DOHH2 (cell line): Measurements from ENCODE around the gene NFE2L1.

Experiments used
- H3F3A ChIP-seq: fragments of 200-600 bp; sonication (generic), shearing (Covaris generic); 2 replicates; pipeline ENCODE4 v1.6.0; 2016; ENCODE audit warnings: antibody characterized with exemption, mild to moderate bottlenecking; ENCODE audit not compliant: control insufficient read depth, insufficient read depth
- H3K27ac ChIP-seq: fragments of 200-600 bp; sonication (generic); 2 replicates; pipeline ENCODE4 v1.5.1; 2014; ENCODE audit warnings: low read depth, mild to moderate bottlenecking, low read length, moderate library complexity
- H3K27me3 ChIP-seq: fragments of 200-600 bp; sonication (generic); 2 replicates; pipeline ENCODE4 v1.6.1; 2014; ENCODE audit warnings: mild to moderate bottlenecking, low read length, mixed read lengths; ENCODE audit not compliant: control insufficient read depth
- H3K36me3 ChIP-seq: fragments of 200-600 bp; sonication (generic); 2 replicates; pipeline ENCODE4 v1.6.1; 2014; ENCODE audit warnings: mild to moderate bottlenecking, low read length, moderate library complexity, mixed read lengths; ENCODE audit not compliant: control insufficient read depth
- H3K4me1 ChIP-seq: fragments of 200-600 bp; sonication (generic); 2 replicates; pipeline ENCODE4 v1.6.1; 2014; ENCODE audit warnings: mild to moderate bottlenecking, low read length, mixed read lengths; ENCODE audit not compliant: control insufficient read depth
- H3K4me2 ChIP-seq: fragments of 200-600 bp; sonication (generic); 2 replicates; pipeline ENCODE4 v1.6.0; 2014; ENCODE audit warnings: mild to moderate bottlenecking, low read length, moderate library complexity
- H3K4me3 ChIP-seq: fragments of 200-600 bp; sonication (generic); 2 replicates; pipeline ENCODE4 v1.5.1; 2014; ENCODE audit warnings: mild to moderate bottlenecking, low read length, mixed read lengths
- H3K79me2 ChIP-seq: fragments of 200-600 bp; sonication (generic); 2 replicates; pipeline ENCODE4 v1.6.1; 2014; ENCODE audit warnings: mild to moderate bottlenecking, low read length, mixed read lengths; ENCODE audit not compliant: control insufficient read depth
- H3K9me2 ChIP-seq: fragments of 200-600 bp; sonication (generic); replicated peaks from 2 replicates; pipeline ENCODE4 v1.6.1; 2014; ENCODE audit warnings: mild to moderate bottlenecking, low read length, mixed read lengths; ENCODE audit not compliant: control insufficient read depth
- H3K9me3 ChIP-seq: fragments of 200-600 bp; sonication (generic); 2 replicates; pipeline ENCODE4 v1.6.1; 2014; ENCODE audit warnings: antibody characterized with exemption, low read length, mixed read lengths; ENCODE audit not compliant: control insufficient read depth, insufficient read depth
- H4K20me1 ChIP-seq: fragments of 200-600 bp; sonication (generic); 2 replicates; pipeline ENCODE4 v1.6.0; 2014; ENCODE audit warnings: low read depth, mild to moderate bottlenecking, antibody characterized with exemption, low read length, moderate library complexity; ENCODE audit not compliant: control insufficient read depth, insufficient read depth
- EZH2phosphoT487 ChIP-seq: fragments of 200-600 bp; sonication (generic); IDR thresholded peaks from 2 replicates; pipeline ENCODE4 v1.6.1; 2017; ENCODE audit warnings: borderline replicate concordance, mild to moderate bottlenecking, antibody characterized with exemption, low read length, moderate library complexity, mixed read lengths
- TF ChIP-seq, protein P1 (sequence below): fragments of 200-600 bp; sonication (generic); IDR thresholded peaks from one replicate; pipeline ENCODE4 v1.5.1; 2014; ENCODE audit warnings: antibody characterized with exemption, mild to moderate bottlenecking, low read depth, low read length; ENCODE audit not compliant: poor library complexity, severe bottlenecking

Gene NFE2L1

DNA sequence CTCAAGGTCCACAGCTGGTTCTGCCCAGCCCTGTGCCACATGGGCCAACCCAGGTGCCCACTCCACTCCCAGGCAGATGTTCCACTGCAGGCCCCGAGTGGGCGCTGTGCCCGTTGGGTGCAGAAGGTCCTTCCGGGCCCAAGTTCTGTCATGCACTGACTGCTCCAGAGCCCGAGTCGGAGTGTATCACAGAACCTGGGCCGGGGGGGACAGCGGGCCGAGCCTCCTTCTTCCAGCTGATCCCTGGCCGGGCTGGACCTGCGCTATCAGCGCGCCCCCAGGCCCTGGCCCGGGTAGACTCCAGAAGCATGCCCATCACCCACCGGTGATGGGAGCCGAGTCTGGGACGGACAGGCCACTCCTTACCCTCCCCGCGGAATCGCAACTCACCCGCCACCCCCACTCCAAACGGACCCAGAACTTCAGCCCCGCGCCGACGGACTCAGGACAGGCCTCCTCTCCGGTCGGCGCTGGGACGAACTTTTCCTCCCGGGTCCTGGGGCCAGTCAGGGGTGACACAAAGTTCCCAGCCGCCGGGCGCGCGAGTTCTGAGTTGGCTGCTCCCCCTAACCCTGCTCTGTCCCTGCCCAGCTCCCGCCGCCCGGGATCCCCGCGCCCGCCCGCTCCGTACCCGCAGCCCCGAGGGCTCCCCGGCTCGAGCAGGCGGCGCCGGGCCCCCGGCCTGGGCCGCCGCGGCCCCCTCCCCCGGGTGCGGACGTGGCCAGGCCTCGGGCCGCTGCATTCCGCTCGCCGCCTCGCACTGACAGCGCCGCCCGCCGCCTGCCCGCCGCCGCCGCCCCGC lies 10.9 kb upstream of the NFE2L1 start, which contains the start of gene COPZ2:
Gene COPZ2, minus strand, starts transcription at position 762 of the 802 bp plus-strand sequence. Its CDS starts 20 bp downstream, at position 742.
- no peaks in the 10 kb centered on the region for H3K79me2 ChIP-seq
- H4K20me1 ChIP-seq: no peaks in the 10 kb centered on the region
- peak within 1 kb of the TSS; percentile 81 for H3K4me3 ChIP-seq
- H3F3A ChIP-seq: peaks cover 7% of the 10 kb centered on the region; the same call in 1 of the 2 replicates
- peak within 1 kb of the TSS; percentile 97 for H3K4me2 ChIP-seq
- no peak within 1 kb of the TSS for H3K27ac ChIP-seq
- no peaks in the 10 kb centered on the region for H3K9me2 ChIP-seq
- peaks cover 32% of the 10 kb centered on the region for H3K27me3 ChIP-seq
- TF ChIP-seq, protein P1, sequence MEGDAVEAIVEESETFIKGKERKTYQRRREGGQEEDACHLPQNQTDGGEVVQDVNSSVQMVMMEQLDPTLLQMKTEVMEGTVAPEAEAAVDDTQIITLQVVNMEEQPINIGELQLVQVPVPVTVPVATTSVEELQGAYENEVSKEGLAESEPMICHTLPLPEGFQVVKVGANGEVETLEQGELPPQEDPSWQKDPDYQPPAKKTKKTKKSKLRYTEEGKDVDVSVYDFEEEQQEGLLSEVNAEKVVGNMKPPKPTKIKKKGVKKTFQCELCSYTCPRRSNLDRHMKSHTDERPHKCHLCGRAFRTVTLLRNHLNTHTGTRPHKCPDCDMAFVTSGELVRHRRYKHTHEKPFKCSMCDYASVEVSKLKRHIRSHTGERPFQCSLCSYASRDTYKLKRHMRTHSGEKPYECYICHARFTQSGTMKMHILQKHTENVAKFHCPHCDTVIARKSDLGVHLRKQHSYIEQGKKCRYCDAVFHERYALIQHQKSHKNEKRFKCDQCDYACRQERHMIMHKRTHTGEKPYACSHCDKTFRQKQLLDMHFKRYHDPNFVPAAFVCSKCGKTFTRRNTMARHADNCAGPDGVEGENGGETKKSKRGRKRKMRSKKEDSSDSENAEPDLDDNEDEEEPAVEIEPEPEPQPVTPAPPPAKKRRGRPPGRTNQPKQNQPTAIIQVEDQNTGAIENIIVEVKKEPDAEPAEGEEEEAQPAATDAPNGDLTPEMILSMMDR: peak; percentile 84
- no peak for TF ChIP-seq EZH2phosphoT487
- H3K4me1 ChIP-seq: peaks cover 18% of the 10 kb centered on the region
- H3K9me3 ChIP-seq: no peaks in the 10 kb centered on the region
- no peaks in the 10 kb centered on the region for H3K36me3 ChIP-seq

DNA sequence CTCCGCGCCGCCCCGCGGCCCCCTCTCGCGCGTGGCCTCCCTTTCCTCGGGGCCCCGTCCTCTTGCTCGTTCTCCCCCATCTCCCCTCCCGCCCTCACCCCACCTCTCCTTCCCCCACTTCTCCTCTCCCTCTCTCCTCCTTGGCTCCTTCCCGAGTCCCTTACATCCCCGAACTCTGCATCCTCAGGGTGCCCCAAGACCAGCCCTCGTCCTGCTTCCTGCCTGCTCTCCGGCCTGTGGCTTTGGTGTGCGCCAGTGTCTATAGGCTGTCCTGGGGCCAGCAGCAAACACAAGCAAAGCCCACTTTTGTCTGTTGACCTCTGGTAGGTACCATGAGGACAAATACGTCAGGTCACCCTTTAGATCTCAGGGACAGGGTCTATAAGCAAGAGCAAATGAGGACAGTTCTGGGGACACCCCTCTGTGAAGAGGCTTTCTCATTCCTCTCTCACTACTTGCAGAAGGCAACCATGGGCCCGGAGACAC lies 10.3 kb upstream of the NFE2L1 start:
- Histone ChIP-seq H3K4me2 (peak overlapping the region; percentile 73), H3K9me2 (no peaks in the 10 kb centered on the region), H3F3A (peaks cover 7% of the 10 kb centered on the region; the same call in 1 of the 2 replicates), H3K9me3 (no peaks in the 10 kb centered on the region), H3K36me3 (no peaks in the 10 kb centered on the region), H3K79me2 (no peaks in the 10 kb centered on the region), H3K4me3 (peak overlapping the region; percentile 59), H3K27me3 (peaks cover 27% of the 10 kb centered on the region), H3K4me1 (peaks cover 18% of the 10 kb centered on the region), H4K20me1 (no peaks in the 10 kb centered on the region), H3K27ac (no peak overlapping the region)
- TF ChIP-seq, protein P1: no peak
- TF ChIP-seq EZH2phosphoT487: peak; percentile 65; the same call in 1 of the 2 replicates

GRCh38 chr17:48038687-48039086 lies 9.5 kb upstream of the NFE2L1 start:
- TF ChIP-seq, protein P1: no peak
- no peak for TF ChIP-seq EZH2phosphoT487
- Histone ChIP-seq H4K20me1 (no peaks in the 10 kb centered on the region), H3K27me3 (peaks cover 20% of the 10 kb centered on the region), H3K36me3 (no peaks in the 10 kb centered on the region), H3K4me1 (peaks cover 18% of the 10 kb centered on the region), H3K79me2 (no peaks in the 10 kb centered on the region), H3K4me3 (no peak overlapping the region), H3K9me2 (no peaks in the 10 kb centered on the region), H3F3A (peaks cover 7% of the 10 kb centered on the region; the same call in 1 of the 2 replicates), H3K27ac (no peak overlapping the region), H3K4me2 (no peak overlapping the region), H3K9me3 (no peaks in the 10 kb centered on the region)
